HepG2 (cell line): Measurements from ENCODE around the gene IFI27. TPM values are rescaled to one million over a fixed set of nuclear protein-coding genes. Genes with fewer than 3 reads are reported as not detected.

Experiments used
- AHDC1 ChIP-seq: sonication (generic); formaldehyde crosslinking; IDR thresholded peaks from 2 replicates; pipeline ENCODE4 v1.5.1; 2020; ENCODE audit warnings: mild to moderate bottlenecking, missing genetic modification reagents, borderline replicate concordance
- ELF3 ChIP-seq: IDR thresholded peaks from 2 replicates; pipeline ENCODE4 v1.6.1; 2016; ENCODE audit warnings: missing genetic modification reagents, missing compliant biosample characterization
- IRF1 ChIP-seq: sonication (generic); formaldehyde crosslinking; IDR thresholded peaks from 2 replicates; pipeline ENCODE4 v1.4.0; 2020; ENCODE audit warnings: low read depth, mild to moderate bottlenecking, missing genetic modification reagents
- NCOA5 ChIP-seq: sonication (generic); formaldehyde crosslinking; IDR thresholded peaks from 2 replicates; pipeline ENCODE4 v1.4.0; 2020; ENCODE audit warnings: missing genetic modification reagents
- PTBP1 ChIP-seq: fragments of 200-400 bp; formaldehyde crosslinking; IDR thresholded peaks from 2 replicates; pipeline ENCODE4 v1.6.1; 2018; ENCODE audit warnings: low read length, low read depth; ENCODE audit not compliant: poor library complexity, severe bottlenecking
- TBX2 ChIP-seq: sonication (generic); formaldehyde crosslinking; IDR thresholded peaks from 2 replicates; pipeline ENCODE4 v1.5.0; 2020; ENCODE audit warnings: missing genetic modification reagents, mild to moderate bottlenecking, borderline replicate concordance
- U2AF1 ChIP-seq: fragments of 200-400 bp; formaldehyde crosslinking; optimal IDR thresholded peaks from 2 replicates; pipeline ENCODE3; 2017; ENCODE audit warnings: mild to moderate bottlenecking, low read depth, low read length
- ZBTB3 ChIP-seq: sonication (generic); formaldehyde crosslinking; IDR thresholded peaks from 2 replicates; pipeline ENCODE4 v1.4.0; 2020; ENCODE audit warnings: low read depth, mild to moderate bottlenecking, moderate library complexity, missing genetic modification reagents, borderline replicate concordance
- ZNF138 ChIP-seq: sonication (generic); formaldehyde crosslinking; IDR thresholded peaks from 2 replicates; pipeline ENCODE4 v1.5.0; 2020; ENCODE audit warnings: mild to moderate bottlenecking, low read depth, missing genetic modification reagents
- polyA plus RNA-seq, 8 experiments: library from polyadenylated mRNA; depleted of rRNA in 3 of 8; stranded (reverse) in 7 of 8; unstranded in 1 of 8; fragments of >200 nt; fragmentation: Illumina TruSeq in 4 of 8; extraction: Trizol in 4 of 8; gene quantifications; 2 replicates each; pipeline versions ENCODE4 v1.2.1 to v1.2.3, GENCODE V29; 2011 to 2016; ENCODE audit warnings: low read depth in 4 of 8, missing spikeins in 1 of 8, mixed read lengths in 1 of 8; ENCODE audit not compliant: insufficient read depth in 1 of 8
- total RNA-seq, 5 experiments: library from RNA; depleted of rRNA; stranded (reverse); fragments of >200 nt; fragmentation: Illumina TruSeq; extraction: Trizol; gene quantifications; 2 replicates each; pipeline ENCODE4 v1.2.3, GENCODE V29; 2016; ENCODE audit warnings: low read depth in 1 of 5

The IFI27 gene
- total and polyA plus RNA-seq, 2 of the 13 experiments (the other 11 are each of a cell fraction or from before 2014, with no cell fraction given) = 1.2 to 1.7 TPM

GRCh38 chr14:94124582-94125377, 14.2 kb downstream of the IFI27 start (continued):
- TF ChIP-seq AHDC1 (CRISPR knock-in tag) (no peak), PTBP1 (no peak), IRF1 (CRISPR knock-in tag) (no peak), ZNF138 (CRISPR knock-in tag) (no peak), NCOA5 (CRISPR knock-in tag) (no peak), ELF3 (no peak), U2AF1 (no peak), ZBTB3 (CRISPR knock-in tag) (no peak), TBX2 (CRISPR knock-in tag) (no peak)
- TF ChIP-seq, all 625 proteins: peak for 0
